ENCODE measurements around the gene CCDC6. TPM values are rescaled to one million over a fixed set of nuclear protein-coding genes. Genes with fewer than 3 reads are reported as not detected.

Gene CCDC6
- total and polyA plus RNA-seq, 2 of the 4 experiments (the other 2 are of a cell fraction): 21.8 to 30.8 TPM

DNA sequence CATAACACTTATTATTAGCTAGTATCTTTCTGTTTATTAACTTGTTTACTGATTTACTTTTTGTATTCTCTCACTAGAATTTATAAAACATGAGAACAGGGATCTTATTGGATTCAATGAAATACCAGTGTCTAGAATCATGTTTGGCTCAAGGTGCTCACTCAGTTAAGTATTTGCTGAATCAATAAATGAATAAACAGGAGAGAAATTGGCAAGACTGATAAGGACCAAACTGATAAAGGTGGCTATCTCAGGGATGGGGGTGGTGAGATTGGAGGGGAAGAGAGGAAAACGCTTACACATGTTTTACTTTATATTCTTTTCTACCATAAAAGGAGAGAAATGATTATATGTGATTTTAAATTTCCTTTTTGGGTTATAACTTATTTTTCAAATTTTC, 43.3 kb upstream of the CCDC6 start:
- Histone ChIP-seq H3K23ac (ENCODE audit: low read depth, low read length) (no peak overlapping the region), H3K14ac (replicated peaks; ENCODE audit: low read depth, low read length) (no peak overlapping the region), H2BK20ac (ENCODE audit: low read depth, low read length) (no peak overlapping the region), H3K4me3 (ENCODE audit: insufficient read depth, low read depth, low read length) (no peak overlapping the region), H3K9ac (ENCODE audit: low read depth, low read length) (no peak overlapping the region), H3K4ac (ENCODE audit: low read depth, low read length) (no peak overlapping the region), H2BK120ac (ENCODE audit: low read depth, low read length) (no peak overlapping the region), H3K56ac (ENCODE audit: extremely low read depth, insufficient read depth, low read length) (no peak overlapping the region), H4K20me1 (ENCODE audit: insufficient read depth, low read length) (no peaks in the 10 kb centered on the region), H4K5ac (ENCODE audit: low read depth, low read length) (no peak overlapping the region), H3K27ac (ENCODE audit: insufficient read depth, low read length) (no peak overlapping the region), H4K91ac (ENCODE audit: insufficient read depth, low read depth, low read length) (no peak overlapping the region), H2BK15ac (ENCODE audit: low read depth, low read length) (no peak overlapping the region), H2AFZ (replicated peaks; ENCODE audit: low read length, poor library complexity) (no peak overlapping the region), H3K4me1 (ENCODE audit: control insufficient read depth, insufficient read depth, low read length) (no peaks in the 10 kb centered on the region), H3K4me2 (ENCODE audit: low read depth, low read length) (no peak overlapping the region), H3K27me3 (ENCODE audit: control insufficient read depth, insufficient read depth, low read length) (no peaks in the 10 kb centered on the region), H3K79me1 (ENCODE audit: low read depth in 1 of 2, low read length in 2 of 2) (no peaks in the 10 kb centered on the region), H2AK5ac (ENCODE audit: low read depth, low read length) (no peak overlapping the region), H2BK5ac (ENCODE audit: low read depth, low read length, poor library complexity, severe bottlenecking) (no peak overlapping the region), H3K36me3 (ENCODE audit: control insufficient read depth, insufficient read depth, low read length) (no peaks in the 10 kb centered on the region), H4K8ac (ENCODE audit: low read depth in 2 of 2, low read length in 2 of 2) (no peak overlapping the region), H3K9me1 (ENCODE audit: insufficient read depth, low read length) (no peaks in the 10 kb centered on the region), H3K9me3 (ENCODE audit: control insufficient read depth, insufficient read depth, low read length) (no peaks in the 10 kb centered on the region), H3K18ac (ENCODE audit: low read depth, low read length) (no peak overlapping the region), H2AK9ac (replicated peaks; ENCODE audit: low read depth, low read length, poor library complexity) (no peak overlapping the region)
- no CpG with 5 or more reads among the region's 1 CpG for WGBS, 2 experiments (ENCODE audit: extremely low coverage in 2 of 2, insufficient read length in 1 of 2)
- in situ Hi-C loops (cut with MboI; ENCODE audit: low sequenced_read_pairs) (no loop called here), dilution Hi-C loops (cut with HindIII; ENCODE audit: low sequenced_read_pairs, unreplicated experiment) (no loop called here), intact Hi-C loops (cut with micrococcal nuclease) (no loop called here)
- CTCF ChIA-PET: no interaction called here
- no peak for TF ChIP-seq MXI1 (IDR thresholded peaks at IDR 0.05; ENCODE audit: borderline replicate concordance, low read depth, low read length)
- TF ChIP-seq CEBPB (IDR thresholded peaks at IDR 0.05; ENCODE audit: low read depth, low read length): no peak
- BruUV-seq (replicated peaks): no TSS peak
- POLR2A ChIA-PET (ENCODE audit: unreplicated experiment): no interaction called here
- no peak for DNase-seq
- no peak for ATAC-seq (ENCODE audit: low read depth)

Data from IMR-90 (cell line).